ENCODE data around the gene RAPGEF2.

DNA sequence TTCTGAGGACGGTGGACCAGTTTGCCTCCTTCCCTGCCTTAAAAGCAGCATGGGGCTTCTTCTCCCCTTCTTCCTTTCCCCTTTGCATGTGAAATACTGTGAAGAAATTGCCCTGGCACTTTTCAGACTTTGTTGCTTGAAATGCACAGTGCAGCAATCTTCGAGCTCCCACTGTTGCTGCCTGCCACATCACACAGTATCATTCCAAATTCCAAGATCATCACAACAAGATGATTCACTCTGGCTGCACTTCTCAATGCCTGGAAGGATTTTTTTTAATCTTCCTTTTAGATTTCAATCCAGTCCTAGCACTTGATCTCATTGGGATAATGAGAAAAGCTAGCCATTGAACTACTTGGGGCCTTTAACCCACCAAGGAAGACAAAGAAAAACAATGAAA is 255.3 kb downstream of the RAPGEF2 start:
- TF ChIP-seq, protein P1, sequence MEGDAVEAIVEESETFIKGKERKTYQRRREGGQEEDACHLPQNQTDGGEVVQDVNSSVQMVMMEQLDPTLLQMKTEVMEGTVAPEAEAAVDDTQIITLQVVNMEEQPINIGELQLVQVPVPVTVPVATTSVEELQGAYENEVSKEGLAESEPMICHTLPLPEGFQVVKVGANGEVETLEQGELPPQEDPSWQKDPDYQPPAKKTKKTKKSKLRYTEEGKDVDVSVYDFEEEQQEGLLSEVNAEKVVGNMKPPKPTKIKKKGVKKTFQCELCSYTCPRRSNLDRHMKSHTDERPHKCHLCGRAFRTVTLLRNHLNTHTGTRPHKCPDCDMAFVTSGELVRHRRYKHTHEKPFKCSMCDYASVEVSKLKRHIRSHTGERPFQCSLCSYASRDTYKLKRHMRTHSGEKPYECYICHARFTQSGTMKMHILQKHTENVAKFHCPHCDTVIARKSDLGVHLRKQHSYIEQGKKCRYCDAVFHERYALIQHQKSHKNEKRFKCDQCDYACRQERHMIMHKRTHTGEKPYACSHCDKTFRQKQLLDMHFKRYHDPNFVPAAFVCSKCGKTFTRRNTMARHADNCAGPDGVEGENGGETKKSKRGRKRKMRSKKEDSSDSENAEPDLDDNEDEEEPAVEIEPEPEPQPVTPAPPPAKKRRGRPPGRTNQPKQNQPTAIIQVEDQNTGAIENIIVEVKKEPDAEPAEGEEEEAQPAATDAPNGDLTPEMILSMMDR (IDR thresholded peaks at IDR 0.05; ENCODE audit: low read depth, low read length, poor library complexity, severe bottlenecking): no peak
- TF ChIP-seq EZH2phosphoT487 (IDR thresholded peaks at IDR 0.05; ENCODE audit: borderline replicate concordance, low read length): no peak
